Immature natural killer cell (primary cell): ENCODE results near the gene MAOB. TPM values are rescaled to one million over a fixed set of nuclear protein-coding genes. Genes with fewer than 3 reads are reported as not detected.

Source experiments
- DNase-seq, 3 donors: peaks; one replicate each; pipeline ENCODE4 v3.0.0; 2022; ENCODE audit warnings: mixed read lengths in 1 of 3
- H3K27ac Mint-ChIP-seq, 6 donors: one replicate each; pipeline ENCODE4 v1.8.0; 2020; ENCODE audit warnings: mixed read lengths in 6 of 6, mild to moderate bottlenecking in 5 of 6, inconsistent platforms in 4 of 6, moderate library complexity in 3 of 6
- H3K27me3 Mint-ChIP-seq, 3 donors: one replicate each; pipeline ENCODE4 v1.8.0; 2020 to 2021; ENCODE audit warnings: low read depth in 3 of 3, mild to moderate bottlenecking in 3 of 3, mixed read lengths in 3 of 3, moderate library complexity in 3 of 3, inconsistent platforms in 1 of 3
- H3K36me3 Mint-ChIP-seq, 3 donors: one replicate each; pipeline ENCODE4 v1.8.0; 2020; ENCODE audit warnings: mixed read lengths in 3 of 3, inconsistent platforms in 2 of 3, mild to moderate bottlenecking in 2 of 3
- H3K4me1 Mint-ChIP-seq, 2 donors: one replicate each; pipeline ENCODE4 v1.8.0; 2020; ENCODE audit warnings: inconsistent platforms in 2 of 2, mild to moderate bottlenecking in 2 of 2, mixed read lengths in 2 of 2, moderate library complexity in 1 of 2
- H3K4me3 Mint-ChIP-seq, 5 donors: one replicate each; pipeline ENCODE4 v1.8.0; 2020; ENCODE audit warnings: mild to moderate bottlenecking in 5 of 5, mixed read lengths in 5 of 5, inconsistent platforms in 3 of 5, moderate library complexity in 3 of 5
- H3K9me3 Mint-ChIP-seq, 6 donors: one replicate each; pipeline ENCODE4 v1.8.0; 2020; ENCODE audit warnings: mild to moderate bottlenecking in 6 of 6, mixed read lengths in 6 of 6, inconsistent platforms in 4 of 6, moderate library complexity in 3 of 6
- polyA plus RNA-seq, 3 donors: library from polyadenylated mRNA; unstranded; fragments of 300-500 nt; fragmentation: Illumina TruSeq; gene quantifications; one replicate each; pipeline ENCODE4 v1.2.3, GENCODE V29; 2021

Gene MAOB
- polyA plus RNA-seq, 3 donors from 2014 or later: 0.19 TPM; not detected in 2

GRCh38 chrX:43876680-43877079, 5.6 kb downstream of the MAOB start:
- H3K9me3 Mint-ChIP-seq: no peaks in the 10 kb centered on the region
- peaks cover 0 to 5% (median 0%) of the 10 kb centered on the region in 3 donors for H3K36me3 Mint-ChIP-seq
- H3K27ac Mint-ChIP-seq: no peak overlapping the region
- peaks cover 2 to 7% (median 2%) of the 10 kb centered on the region in 3 donors for H3K27me3 Mint-ChIP-seq
- no peak for DNase-seq
- no peaks in the 10 kb centered on the region for H3K4me1 Mint-ChIP-seq
- H3K4me3 Mint-ChIP-seq: no peak overlapping the region

GRCh38 chrX:43870758-43871419, 11.4 kb downstream of the MAOB start:
- Mint-ChIP-seq H3K4me3 (no peak overlapping the region), H3K36me3 (no peaks in the 10 kb centered on the region), H3K27me3 (peaks cover 0 to 14% (median 2%) of the 10 kb centered on the region in 3 donors), H3K9me3 (no peaks in the 10 kb centered on the region), H3K27ac (no peak overlapping the region), H3K4me1 (no peaks in the 10 kb centered on the region)
- DNase-seq: no peak

- Mint-ChIP-seq H3K4me1 (no peaks in the 10 kb centered on the region), H3K27ac (no peak overlapping the region), H3K4me3 (no peak overlapping the region), H3K27me3 (peaks cover 0 to 14% (median 2%) of the 10 kb centered on the region in 3 donors), H3K36me3 (no peaks in the 10 kb centered on the region), H3K9me3 (no peaks in the 10 kb centered on the region)
- no peak for DNase-seq
These were observed 12.2 kb downstream of the MAOB start for GRCh38 chrX:43870011-43870410.

- no peaks in the 10 kb centered on the region for H3K36me3 Mint-ChIP-seq
These were observed 13.5 kb downstream of the MAOB start for GRCh38 chrX:43868791-43869190.

GRCh38 chrX:43866423-43866822, 15.8 kb downstream of the MAOB start:
- no peaks in the 10 kb centered on the region for H3K4me1 Mint-ChIP-seq
- H3K27me3 Mint-ChIP-seq: peaks cover 0 to 10% (median 0%) of the 10 kb centered on the region in 3 donors
- no peaks in the 10 kb centered on the region for H3K36me3 Mint-ChIP-seq
- H3K27ac Mint-ChIP-seq: no peak overlapping the region
- H3K9me3 Mint-ChIP-seq: no peaks in the 10 kb centered on the region
- DNase-seq: no peak
- H3K4me3 Mint-ChIP-seq: no peak overlapping the region

More at GRCh38 chrX:43868791-43869190, 13.5 kb downstream of the MAOB start:
- DNase-seq: no peak
- H3K4me3 Mint-ChIP-seq: no peak overlapping the region
- no peaks in the 10 kb centered on the region for H3K9me3 Mint-ChIP-seq
- no peaks in the 10 kb centered on the region for H3K4me1 Mint-ChIP-seq
- H3K27me3 Mint-ChIP-seq: peaks cover 0 to 10% (median 2%) of the 10 kb centered on the region in 3 donors
- no peak overlapping the region for H3K27ac Mint-ChIP-seq

- DNase-seq: no peak
- peaks cover 0 to 10% (median 0%) of the 10 kb centered on the region in 3 donors for H3K27me3 Mint-ChIP-seq
- no peaks in the 10 kb centered on the region for H3K9me3 Mint-ChIP-seq
- H3K4me1 Mint-ChIP-seq: no peaks in the 10 kb centered on the region
- H3K4me3 Mint-ChIP-seq: no peak overlapping the region
- H3K36me3 Mint-ChIP-seq: no peaks in the 10 kb centered on the region
- no peak overlapping the region for H3K27ac Mint-ChIP-seq
These were observed 16.5 kb downstream of the MAOB start for GRCh38 chrX:43865791-43866190.

- H3K4me3 Mint-ChIP-seq: no peak overlapping the region
- peaks cover 0 to 4% (median 1%) of the 10 kb centered on the region in 3 donors for H3K27me3 Mint-ChIP-seq
- no peaks in the 10 kb centered on the region for H3K9me3 Mint-ChIP-seq
- no peaks in the 10 kb centered on the region for H3K4me1 Mint-ChIP-seq
- H3K36me3 Mint-ChIP-seq: no peaks in the 10 kb centered on the region
- no peak for DNase-seq
- no peak overlapping the region for H3K27ac Mint-ChIP-seq
These were observed 19.8 kb downstream of the MAOB start for GRCh38 chrX:43862434-43862833.

GRCh38 chrX:43861750-43862149, 20.5 kb downstream of the MAOB start:
- no peak for DNase-seq
- no peak overlapping the region for H3K27ac Mint-ChIP-seq
- no peaks in the 10 kb centered on the region for H3K4me1 Mint-ChIP-seq
- H3K27me3 Mint-ChIP-seq: peaks cover 0 to 6% (median 1%) of the 10 kb centered on the region in 3 donors
- H3K9me3 Mint-ChIP-seq: no peaks in the 10 kb centered on the region
- no peaks in the 10 kb centered on the region for H3K36me3 Mint-ChIP-seq
- no peak overlapping the region for H3K4me3 Mint-ChIP-seq

- no peak for DNase-seq
- Mint-ChIP-seq H3K4me3 (no peak overlapping the region), H3K27me3 (peaks cover 0 to 6% (median 1%) of the 10 kb centered on the region in 3 donors), H3K36me3 (no peaks in the 10 kb centered on the region), H3K27ac (no peak overlapping the region), H3K9me3 (no peaks in the 10 kb centered on the region), H3K4me1 (no peaks in the 10 kb centered on the region)
These were observed 21.4 kb downstream of the MAOB start for GRCh38 chrX:43860646-43861370.

GRCh38 chrX:43853225-43853828, 28.9 kb downstream of the MAOB start:
- no peaks in the 10 kb centered on the region for H3K36me3 Mint-ChIP-seq
- no peaks in the 10 kb centered on the region for H3K9me3 Mint-ChIP-seq
- H3K27ac Mint-ChIP-seq: no peak overlapping the region
- H3K4me1 Mint-ChIP-seq: no peaks in the 10 kb centered on the region
- H3K4me3 Mint-ChIP-seq: no peak overlapping the region
- H3K27me3 Mint-ChIP-seq: peaks cover 0 to 15% (median 3%) of the 10 kb centered on the region in 3 donors
- no peak for DNase-seq

GRCh38 chrX:43850629-43851028, 31.6 kb downstream of the MAOB start:
- H3K36me3 Mint-ChIP-seq: no peaks in the 10 kb centered on the region
- no peak overlapping the region for H3K4me3 Mint-ChIP-seq

GRCh38 chrX:43849173-43849572, 33.1 kb downstream of the MAOB start:
- no peaks in the 10 kb centered on the region for H3K4me1 Mint-ChIP-seq
- H3K9me3 Mint-ChIP-seq: no peaks in the 10 kb centered on the region
- H3K4me3 Mint-ChIP-seq: no peak overlapping the region
- H3K27ac Mint-ChIP-seq: no peak overlapping the region
- DNase-seq: no peak
- peaks cover 0 to 12% (median 4%) of the 10 kb centered on the region in 3 donors for H3K27me3 Mint-ChIP-seq
- no peaks in the 10 kb centered on the region for H3K36me3 Mint-ChIP-seq

More at GRCh38 chrX:43850629-43851028, 31.6 kb downstream of the MAOB start:
- no peak overlapping the region for H3K27ac Mint-ChIP-seq
- peaks cover 0 to 10% (median 2%) of the 10 kb centered on the region in 3 donors for H3K27me3 Mint-ChIP-seq
- no peak for DNase-seq
- H3K9me3 Mint-ChIP-seq: no peaks in the 10 kb centered on the region
- no peaks in the 10 kb centered on the region for H3K4me1 Mint-ChIP-seq

GRCh38 chrX:43847352-43847751, 34.9 kb downstream of the MAOB start:
- Mint-ChIP-seq H3K4me3 (no peak overlapping the region), H3K27ac (no peak overlapping the region), H3K36me3 (no peaks in the 10 kb centered on the region), H3K27me3 (peaks cover 0 to 14% (median 4%) of the 10 kb centered on the region in 3 donors), H3K9me3 (no peaks in the 10 kb centered on the region), H3K4me1 (no peaks in the 10 kb centered on the region)
- DNase-seq: no peak

GRCh38 chrX:43846558-43846957, 35.7 kb downstream of the MAOB start:
- no peak for DNase-seq
- H3K9me3 Mint-ChIP-seq: no peaks in the 10 kb centered on the region
- H3K4me3 Mint-ChIP-seq: no peak overlapping the region
- H3K4me1 Mint-ChIP-seq: no peaks in the 10 kb centered on the region
- no peaks in the 10 kb centered on the region for H3K36me3 Mint-ChIP-seq
- peaks cover 0 to 20% (median 4%) of the 10 kb centered on the region in 3 donors for H3K27me3 Mint-ChIP-seq
- H3K27ac Mint-ChIP-seq: no peak overlapping the region
